ENCODE data around the gene ZFP62.
"Not testable (repeated sequence)": the region's sequence is repeated elsewhere in the genome, so short reads cannot be mapped to it uniquely, and the experiment has no call there.

DNA sequence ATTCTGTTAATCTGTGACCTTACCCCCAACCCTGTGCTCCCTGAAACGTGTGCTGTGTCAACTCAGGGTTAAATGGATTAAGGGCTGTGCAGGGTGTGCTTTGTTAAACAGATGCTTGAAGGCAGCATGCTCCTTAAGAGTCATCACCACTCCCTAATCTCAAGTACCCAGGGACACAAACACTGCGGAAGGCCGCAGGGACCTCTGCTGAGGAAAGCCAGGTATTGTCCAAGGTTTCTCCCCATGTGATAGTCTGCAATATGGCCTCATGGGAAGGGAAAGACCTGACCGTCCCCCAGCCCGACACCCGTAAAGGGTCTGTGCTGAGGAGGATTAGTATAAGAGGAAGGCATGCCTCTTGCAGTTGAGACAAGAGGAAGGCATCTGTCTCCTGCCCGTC is 33.7 kb downstream of the ZFP62 start:
- TF ChIP-seq, protein P1, sequence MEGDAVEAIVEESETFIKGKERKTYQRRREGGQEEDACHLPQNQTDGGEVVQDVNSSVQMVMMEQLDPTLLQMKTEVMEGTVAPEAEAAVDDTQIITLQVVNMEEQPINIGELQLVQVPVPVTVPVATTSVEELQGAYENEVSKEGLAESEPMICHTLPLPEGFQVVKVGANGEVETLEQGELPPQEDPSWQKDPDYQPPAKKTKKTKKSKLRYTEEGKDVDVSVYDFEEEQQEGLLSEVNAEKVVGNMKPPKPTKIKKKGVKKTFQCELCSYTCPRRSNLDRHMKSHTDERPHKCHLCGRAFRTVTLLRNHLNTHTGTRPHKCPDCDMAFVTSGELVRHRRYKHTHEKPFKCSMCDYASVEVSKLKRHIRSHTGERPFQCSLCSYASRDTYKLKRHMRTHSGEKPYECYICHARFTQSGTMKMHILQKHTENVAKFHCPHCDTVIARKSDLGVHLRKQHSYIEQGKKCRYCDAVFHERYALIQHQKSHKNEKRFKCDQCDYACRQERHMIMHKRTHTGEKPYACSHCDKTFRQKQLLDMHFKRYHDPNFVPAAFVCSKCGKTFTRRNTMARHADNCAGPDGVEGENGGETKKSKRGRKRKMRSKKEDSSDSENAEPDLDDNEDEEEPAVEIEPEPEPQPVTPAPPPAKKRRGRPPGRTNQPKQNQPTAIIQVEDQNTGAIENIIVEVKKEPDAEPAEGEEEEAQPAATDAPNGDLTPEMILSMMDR (IDR thresholded peaks at IDR 0.05) = not testable (repeated sequence)
- not testable (repeated sequence) for TF ChIP-seq POLR2AphosphoS5, POLR2A (IDR thresholded peaks at IDR 0.05)

Data from sigmoid colon (tissue), 4 donors.